PC-3 (cell line): ENCODE measurements around the gene DNAH1. TPM values are rescaled to one million over a fixed set of nuclear protein-coding genes. Genes with fewer than 3 reads are reported as not detected.

ENCODE experiments used
- ATAC-seq: fragments of 200-7000 bp; cut with Tn5 transposase; 2 replicates; pipeline ENCODE4 v1.9.1; 2020; ENCODE audit warnings: mild to moderate bottlenecking, moderate library complexity
- BruUV-seq: library from RNA; stranded (reverse); fragments of 400-500 nt; replicated peaks from 2 replicates; lab custom pipeline; 2021; lab: Mats Ljungman, UMichigan
- CTCF ChIA-PET: fragments of 300-600 bp; sonication (Branson Sonifier 250); formaldehyde crosslinking; loops from one replicate; lab custom pipeline; 2022; ENCODE audit warnings: antibody characterized with exemption; lab: Charles Lee
- POLR2A ChIA-PET: fragments of 300-600 bp; sonication (Branson Sonifier 250); formaldehyde crosslinking; loops from one replicate; lab custom pipeline; 2022; ENCODE audit warnings: antibody characterized with exemption; ENCODE audit not compliant: unreplicated experiment; lab: Charles Lee
- DNase-seq: peaks from one replicate; pipeline ENCODE4 v3.0.0-alpha.2; 2015
- H2AFZ ChIP-seq: fragments of 300-600 bp; sonication (generic); 2 replicates; pipeline ENCODE4 v1.6.0; 2016; ENCODE audit warnings: antibody characterized with exemption, low read length
- H3F3A ChIP-seq: fragments of 300-600 bp; sonication (generic); one replicate; pipeline ENCODE4 v1.6.0; 2017; ENCODE audit warnings: antibody characterized with exemption, low read length, control low read depth, mild to moderate bottlenecking; ENCODE audit not compliant: unreplicated experiment
- H3K27ac ChIP-seq: fragments of 300-600 bp; sonication (generic); 2 replicates; pipeline ENCODE4 v1.5.1; 2016; ENCODE audit warnings: mild to moderate bottlenecking, low read length
- H3K27me3 ChIP-seq: fragments of 300-600 bp; sonication (generic); 2 replicates; pipeline ENCODE4 v1.6.1; 2016; ENCODE audit warnings: low read length, mixed read lengths
- H3K36me3 ChIP-seq: fragments of 300-600 bp; sonication (generic); 2 replicates; pipeline ENCODE4 v1.6.1; 2016; ENCODE audit warnings: low read depth, mixed run types, low read length, mixed read lengths
- H3K4me1 ChIP-seq: fragments of 300-600 bp; sonication (generic); 2 replicates; pipeline ENCODE4 v1.5.1; 2016; ENCODE audit warnings: low read length; ENCODE audit not compliant: insufficient read depth
- H3K4me2 ChIP-seq: fragments of 300-600 bp; sonication (generic); 2 replicates; pipeline ENCODE4 v1.6.0; 2016; ENCODE audit warnings: low read length
- H3K4me3 ChIP-seq: fragments of 300-600 bp; sonication (generic); 2 replicates; pipeline ENCODE4 v1.5.1; 2016; ENCODE audit warnings: mild to moderate bottlenecking, low read length, mixed read lengths
- H3K79me2 ChIP-seq: fragments of 300-600 bp; sonication (generic); 2 replicates; pipeline ENCODE4 v1.6.1; 2017; ENCODE audit warnings: low read length, mixed read lengths
- H3K9ac ChIP-seq: fragments of 300-600 bp; sonication (generic); 2 replicates; pipeline ENCODE4 v1.6.0; 2016; ENCODE audit warnings: mild to moderate bottlenecking, low read length
- H3K9me2 ChIP-seq: fragments of 300-600 bp; sonication (generic); replicated peaks from 2 replicates; pipeline ENCODE4 v1.6.1; 2016; ENCODE audit warnings: mixed run types, low read length, mixed read lengths
- H3K9me3 ChIP-seq: fragments of 300-600 bp; sonication (generic); 2 replicates; pipeline ENCODE4 v1.6.1; 2016; ENCODE audit warnings: low read length, mixed read lengths
- H4K20me1 ChIP-seq: fragments of 300-600 bp; sonication (generic); 2 replicates; pipeline ENCODE4 v1.6.1; 2016; ENCODE audit warnings: low read length, mixed read lengths
- CTCF ChIP-seq: fragments of 300-600 bp; sonication (generic); conservative IDR thresholded peaks from 2 replicates; pipeline ENCODE4 v1.5.1; 2017; ENCODE audit warnings: antibody characterized with exemption, low read depth, mild to moderate bottlenecking, low read length
- EZH2 ChIP-seq: fragments of 300-600 bp; sonication (generic); IDR thresholded peaks from one replicate; pipeline ENCODE4 v1.6.1; 2017; ENCODE audit warnings: antibody characterized with exemption, mild to moderate bottlenecking, low read length; ENCODE audit not compliant: unreplicated experiment
- EZH2phosphoT487 ChIP-seq: fragments of 300-600 bp; sonication (generic); IDR thresholded peaks from 2 replicates; pipeline ENCODE4 v1.6.1; 2018; ENCODE audit warnings: mild to moderate bottlenecking, antibody characterized with exemption, low read length, borderline replicate concordance
- intact Hi-C: fragments of 100-400 bp; cut with micrococcal nuclease; formaldehyde crosslinking; loops from 2 replicates; pipeline ENCODE4 v1.9.0; 2023
- total RNA-seq: library from RNA; depleted of rRNA; stranded (reverse); fragments of >200 nt; gene quantifications from 2 replicates; pipeline ENCODE4 v1.2.3, GENCODE V29; 2014

Gene DNAH1
- total RNA-seq, 1 experiment from 2014 or later, result 2.2 TPM

- no peaks in the 10 kb centered on the region for H4K20me1 ChIP-seq
- ATAC-seq (no peak), DNase-seq (no peak)
- H3K9me2 ChIP-seq, result no peaks in the 10 kb centered on the region
- H3K27ac ChIP-seq, result no peak overlapping the region
- intact Hi-C loops, result no loop called here
- ChIA-PET CTCF (no interaction called here), POLR2A (no interaction called here)
- BruUV-seq, result no TSS peak
- H3K79me2 ChIP-seq, result no peaks in the 10 kb centered on the region
- H2AFZ ChIP-seq, result no peak overlapping the region
- H3K9me3 ChIP-seq, result no peaks in the 10 kb centered on the region
- H3K4me2 ChIP-seq, result no peak overlapping the region
- no peaks in the 10 kb centered on the region for H3K27me3 ChIP-seq
- H3F3A ChIP-seq, result no peaks in the 10 kb centered on the region
- no peak overlapping the region for H3K9ac ChIP-seq
- TF ChIP-seq EZH2phosphoT487 (no peak), EZH2 (no peak), CTCF (no peak)
- peaks cover 11% of the 10 kb centered on the region for H3K4me1 ChIP-seq
- H3K36me3 ChIP-seq, result no peaks in the 10 kb centered on the region
- H3K4me3 ChIP-seq, result no peak overlapping the region
Observed at GRCh38 chr3:52436500-52437149, 120.5 kb downstream of the DNAH1 start.

- H3K79me2 ChIP-seq, result no peaks in the 10 kb centered on the region
- CTCF ChIA-PET, result no interaction called here
- no peak overlapping the region for H3K9ac ChIP-seq
- peaks cover 11% of the 10 kb centered on the region for H3K4me1 ChIP-seq
- H3K27me3 ChIP-seq, result no peaks in the 10 kb centered on the region
- H4K20me1 ChIP-seq, result no peaks in the 10 kb centered on the region
- DNase-seq (peak; percentile 54), ATAC-seq (peak; percentile 70)
- POLR2A ChIA-PET, result no interaction called here
- BruUV-seq, result no TSS peak
- no peaks in the 10 kb centered on the region for H3K9me2 ChIP-seq
- H3F3A ChIP-seq, result no peaks in the 10 kb centered on the region
- H3K27ac ChIP-seq, result no peak overlapping the region
- peak overlapping the region; percentile 42; the same call in 1 of the 2 replicates for H2AFZ ChIP-seq
- H3K4me2 ChIP-seq, result 0 out of 2 replicates have a peak overlapping the region, but pooled peaks have one; percentile 5
- no peak overlapping the region for H3K4me3 ChIP-seq
- TF ChIP-seq CTCF, result no peak
- no peak for TF ChIP-seq EZH2phosphoT487
- no peak for TF ChIP-seq EZH2
- no peaks in the 10 kb centered on the region for H3K36me3 ChIP-seq
- intact Hi-C loops, result no loop called here
- H3K9me3 ChIP-seq, result no peaks in the 10 kb centered on the region
Observed at GRCh38 chr3:52437326-52438103, 121.4 kb downstream of the DNAH1 start.

- BruUV-seq, result no TSS peak
- DNase-seq, result no peak
- Histone ChIP-seq H3K9me2 (no peaks in the 10 kb centered on the region), H3K79me2 (no peaks in the 10 kb centered on the region), H3K4me3 (no peak overlapping the region), H3K27me3 (no peaks in the 10 kb centered on the region), H2AFZ (peak overlapping the region; percentile 42; the same call in 1 of the 2 replicates), H3K9ac (no peak overlapping the region), H4K20me1 (no peaks in the 10 kb centered on the region), H3K36me3 (no peaks in the 10 kb centered on the region), H3K4me2 (0 out of 2 replicates have a peak overlapping the region, but pooled peaks have one; percentile 5), H3K4me1 (peaks cover 11% of the 10 kb centered on the region), H3F3A (no peaks in the 10 kb centered on the region), H3K27ac (no peak overlapping the region), H3K9me3 (no peaks in the 10 kb centered on the region)
- intact Hi-C loops, result no loop called here
- no peak for ATAC-seq
- ChIA-PET CTCF (no interaction called here), POLR2A (no interaction called here)
- TF ChIP-seq EZH2 (no peak), CTCF (no peak), EZH2phosphoT487 (no peak)
Observed at GRCh38 chr3:52438104-52438376, 121.9 kb downstream of the DNAH1 start.
